AG20443 (cell line): Measurements from ENCODE around the gene SLC6A19.

Experiments
- DNase-seq: peaks from one replicate; pipeline ENCODE4 v3.0.0; 2012; ENCODE audit warnings: low spot score, mixed read lengths

SLC6A19 gene

GRCh38 chr5:1180841-1181271, 20.5 kb upstream of the SLC6A19 start:
- no peak for DNase-seq

GRCh38 chr5:1181451-1182359, 19.7 kb upstream of the SLC6A19 start:
- DNase-seq, result no peak

GRCh38 chr5:1182360-1182632, 19.1 kb upstream of the SLC6A19 start:
- no peak for DNase-seq

- no peak for DNase-seq
These were observed 18.6 kb upstream of the SLC6A19 start for GRCh38 chr5:1182633-1183423.

- DNase-seq, result no peak
These were observed 17.8 kb upstream of the SLC6A19 start for GRCh38 chr5:1183424-1184162.

GRCh38 chr5:1184163-1184470, 17.3 kb upstream of the SLC6A19 start:
- no peak for DNase-seq

- no peak for DNase-seq
These were observed 16.9 kb upstream of the SLC6A19 start for GRCh38 chr5:1184481-1184880.

- no peak for DNase-seq
These were observed 16.3 kb upstream of the SLC6A19 start for GRCh38 chr5:1185038-1185627.

GRCh38 chr5:1185629-1186350, 15.6 kb upstream of the SLC6A19 start:
- no peak for DNase-seq

- DNase-seq, result no peak
These were observed 14.8 kb upstream of the SLC6A19 start for GRCh38 chr5:1186351-1187233.

GRCh38 chr5:1187234-1187949, 14.0 kb upstream of the SLC6A19 start:
- no peak for DNase-seq

- DNase-seq, result no peak
These were observed 13.5 kb upstream of the SLC6A19 start for GRCh38 chr5:1187950-1188334.

- no peak for DNase-seq
These were observed 12.9 kb upstream of the SLC6A19 start for GRCh38 chr5:1188464-1188863.

GRCh38 chr5:1189269-1189668, 12.1 kb upstream of the SLC6A19 start:
- DNase-seq, result no peak

- no peak for DNase-seq
These were observed 11.1 kb upstream of the SLC6A19 start for GRCh38 chr5:1190278-1190677.

GRCh38 chr5:1190837-1191239, 10.6 kb upstream of the SLC6A19 start:
- DNase-seq, result no peak

GRCh38 chr5:1192971-1193590, 8.3 kb upstream of the SLC6A19 start:
- DNase-seq, result no peak

- DNase-seq, result no peak
These were observed 7.8 kb upstream of the SLC6A19 start for GRCh38 chr5:1193591-1193985.

- DNase-seq, result no peak
These were observed 7.0 kb upstream of the SLC6A19 start for GRCh38 chr5:1194378-1194777.

GRCh38 chr5:1195439-1195838, 6.0 kb upstream of the SLC6A19 start:
- DNase-seq, result no peak
